HG03060 (cell line): Measurements from ENCODE around the gene RAB11B.
A peak's percentile ranks its signal among the peaks of the same experiment; 100 is the strongest.
"Not testable (repeated sequence)": the region's sequence is repeated elsewhere in the genome, so short reads cannot be mapped to it uniquely, and the experiment has no call there.

Experiments
- ATAC-seq: cut with Tn5 transposase; IDR thresholded peaks from one replicate; pipeline ENCODE4 v1.9.1; 2021; ENCODE audit warnings: low read depth, moderate number of reproducible peaks; ENCODE audit not compliant: unreplicated experiment

RAB11B gene

DNA sequence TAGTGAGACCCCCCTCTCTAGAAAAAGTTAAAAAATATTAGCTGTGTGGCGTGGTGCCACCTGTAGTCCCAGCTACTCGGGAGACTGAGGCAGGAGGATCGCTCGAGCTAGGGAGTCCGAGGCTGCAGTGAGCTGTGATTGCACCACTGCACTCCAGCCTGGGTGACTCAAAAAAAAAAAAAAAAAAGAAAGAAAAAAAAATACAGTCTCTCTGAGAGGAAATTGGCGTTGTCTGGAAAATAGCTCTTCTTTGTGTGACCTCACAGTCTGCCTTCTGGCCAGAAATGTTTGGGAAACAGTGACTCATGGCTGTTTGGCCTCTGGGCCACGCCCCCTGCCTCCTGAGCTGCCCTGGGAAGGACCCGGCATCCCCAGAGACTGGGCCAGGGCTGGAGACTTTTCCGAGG lies 33.7 kb downstream of the RAB11B start:
- ATAC-seq, result no peak

DNA sequence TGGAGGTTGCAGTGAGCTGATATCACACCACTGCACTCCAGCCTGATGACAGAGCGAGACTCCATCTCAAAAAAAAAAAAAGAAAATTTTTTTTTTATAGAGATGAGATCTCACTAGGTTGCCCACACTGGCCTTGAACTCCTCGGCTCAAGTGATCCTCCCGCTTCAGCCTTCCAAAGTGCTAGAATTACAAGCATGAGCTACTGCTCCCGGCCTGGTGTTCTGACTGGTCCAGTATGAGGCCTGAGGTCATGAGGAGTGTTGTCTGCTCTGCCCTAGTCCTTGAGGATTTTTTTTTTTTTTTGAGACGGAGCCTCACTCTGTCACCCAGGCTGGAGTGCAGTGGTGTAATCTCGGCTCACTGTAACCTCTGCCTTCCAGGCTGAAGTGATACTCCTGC lies 35.2 kb downstream of the RAB11B start:
- not testable (repeated sequence) for ATAC-seq

DNA sequence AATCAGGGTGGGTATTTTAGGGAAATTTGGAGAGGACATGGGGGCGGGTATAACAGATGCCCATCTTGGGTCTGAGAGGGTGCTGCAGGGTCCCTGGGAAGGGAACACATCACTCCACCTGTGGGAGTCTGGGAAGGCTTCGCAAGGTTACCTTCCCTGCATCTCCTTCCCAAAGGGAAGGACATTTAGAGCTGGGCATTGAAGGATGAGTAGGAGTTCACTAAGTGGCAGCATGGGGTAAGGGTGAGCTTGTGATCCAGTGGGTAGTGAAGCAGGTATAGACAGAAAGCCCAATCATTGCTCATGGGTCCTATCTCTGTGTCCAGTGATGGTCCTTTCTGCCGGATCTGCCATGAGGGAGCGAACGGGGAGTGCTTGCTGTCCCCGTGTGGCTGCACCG lies 36.1 kb downstream of the RAB11B start:
- ATAC-seq, result no peak

DNA sequence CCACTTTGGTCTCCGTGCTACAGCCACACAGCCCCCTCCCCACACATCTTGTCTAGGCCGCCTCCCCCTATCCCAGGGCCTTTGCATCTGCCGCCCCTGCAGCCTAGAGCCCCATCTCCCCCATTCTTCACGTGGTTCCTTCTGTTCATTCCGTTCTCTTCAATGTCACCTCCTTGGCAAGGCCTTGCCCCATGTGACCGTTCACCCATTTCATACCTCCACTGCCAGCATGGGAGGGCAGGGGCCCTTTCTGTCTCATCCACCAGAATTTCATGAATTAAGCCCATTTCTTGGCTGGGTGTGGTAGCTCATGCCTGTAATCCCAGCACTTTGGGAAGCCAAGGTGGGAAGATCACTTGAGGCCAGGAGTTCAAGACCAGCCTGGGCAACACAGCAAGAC lies 38.9 kb downstream of the RAB11B start:
- ATAC-seq, result no peak

DNA sequence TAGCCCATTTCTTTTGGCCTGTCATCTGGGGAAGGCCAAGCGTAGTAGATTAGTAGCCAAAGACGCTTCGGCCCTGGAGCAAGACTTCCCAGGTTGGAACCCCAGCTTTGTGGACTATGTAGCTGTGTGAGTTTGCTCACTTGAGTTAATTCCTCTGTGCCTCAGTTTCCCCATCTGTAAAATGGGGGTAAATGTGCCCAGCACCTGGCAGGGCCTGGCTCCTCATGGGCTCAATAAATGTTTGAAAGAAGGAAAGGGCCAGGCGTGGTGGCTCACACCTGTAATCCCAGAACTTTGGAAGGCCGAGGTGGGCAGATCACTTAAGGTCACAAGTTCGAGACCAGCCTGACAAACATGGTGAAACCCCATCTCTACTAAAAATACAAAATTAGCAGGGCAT lies 39.7 kb downstream of the RAB11B start:
- no peak for ATAC-seq

DNA sequence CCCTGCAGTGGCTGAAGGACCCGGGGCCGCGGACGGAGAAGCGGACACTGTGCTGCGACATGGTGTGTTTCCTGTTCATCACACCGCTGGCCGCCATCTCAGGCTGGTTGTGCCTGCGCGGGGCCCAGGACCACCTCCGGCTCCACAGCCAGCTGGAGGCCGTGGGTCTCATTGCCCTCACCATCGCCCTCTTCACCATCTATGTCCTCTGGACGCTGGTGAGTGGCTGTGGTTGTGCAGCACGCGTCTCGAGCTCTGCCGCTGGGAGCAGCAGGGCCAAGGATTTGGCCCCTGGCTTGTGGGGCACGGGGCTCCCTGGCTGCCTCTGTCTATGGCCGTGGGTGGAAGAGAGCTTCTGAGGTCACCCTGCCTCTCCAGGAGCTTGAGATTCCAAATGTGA lies 40.5 kb downstream of the RAB11B start:
- no peak for ATAC-seq

DNA sequence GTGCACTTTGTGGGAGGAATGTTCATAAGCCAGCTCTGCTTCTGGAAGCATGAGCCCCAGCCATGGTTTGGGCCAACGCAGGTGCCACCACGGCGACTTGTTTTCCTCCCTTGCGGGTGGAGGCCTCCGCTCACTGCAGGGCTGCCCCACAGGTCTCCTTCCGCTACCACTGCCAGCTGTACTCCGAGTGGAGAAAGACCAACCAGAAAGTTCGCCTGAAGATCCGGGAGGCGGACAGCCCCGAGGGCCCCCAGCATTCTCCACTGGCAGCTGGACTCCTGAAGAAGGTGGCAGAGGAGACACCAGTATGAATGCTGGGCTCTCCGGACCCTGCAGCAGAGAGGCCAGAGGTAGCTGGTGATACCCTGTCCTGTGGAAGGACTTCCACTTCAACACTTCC lies 48.1 kb downstream of the RAB11B start:
- ATAC-seq, result no peak

DNA sequence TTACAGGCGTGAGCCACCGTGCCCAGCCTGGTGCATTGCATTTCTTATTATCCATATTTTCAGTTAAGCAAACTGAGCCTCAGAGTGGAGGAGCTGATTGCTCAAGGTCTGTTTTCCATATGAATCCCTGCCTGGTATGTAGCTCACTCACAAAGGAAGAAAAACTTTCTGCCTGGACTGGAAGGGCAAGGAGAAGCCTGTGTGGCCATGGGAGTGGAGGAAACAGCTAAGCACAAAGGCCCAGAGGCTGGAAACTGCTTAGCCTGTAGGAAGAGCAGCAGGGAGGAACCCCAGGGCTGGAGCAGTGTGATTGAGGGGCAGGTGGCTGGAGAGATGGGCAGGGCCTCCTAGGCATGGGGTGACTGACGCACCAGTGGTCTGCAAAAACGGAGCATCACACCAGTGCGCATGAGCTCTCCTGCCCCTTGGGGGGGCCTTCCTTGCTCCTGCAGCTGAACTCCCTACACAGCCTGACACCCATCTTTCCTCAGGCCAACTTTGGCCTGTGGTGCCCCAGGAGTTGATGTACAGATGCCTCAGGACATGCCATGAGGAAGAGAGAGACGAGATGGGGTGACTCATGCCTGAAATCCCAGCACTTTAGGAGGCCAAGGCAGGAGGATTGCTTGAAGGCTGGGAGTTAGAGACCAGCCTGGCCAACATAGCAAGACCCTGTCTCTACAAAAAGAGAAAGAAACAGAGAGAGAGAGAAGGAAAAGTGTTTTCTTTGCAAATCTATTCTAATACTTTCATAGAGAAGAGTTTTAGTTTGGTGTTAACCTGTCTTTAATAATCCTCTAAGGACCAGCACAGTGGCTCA lies 51.8 kb downstream of the RAB11B start:
- ATAC-seq, result no peak

DNA sequence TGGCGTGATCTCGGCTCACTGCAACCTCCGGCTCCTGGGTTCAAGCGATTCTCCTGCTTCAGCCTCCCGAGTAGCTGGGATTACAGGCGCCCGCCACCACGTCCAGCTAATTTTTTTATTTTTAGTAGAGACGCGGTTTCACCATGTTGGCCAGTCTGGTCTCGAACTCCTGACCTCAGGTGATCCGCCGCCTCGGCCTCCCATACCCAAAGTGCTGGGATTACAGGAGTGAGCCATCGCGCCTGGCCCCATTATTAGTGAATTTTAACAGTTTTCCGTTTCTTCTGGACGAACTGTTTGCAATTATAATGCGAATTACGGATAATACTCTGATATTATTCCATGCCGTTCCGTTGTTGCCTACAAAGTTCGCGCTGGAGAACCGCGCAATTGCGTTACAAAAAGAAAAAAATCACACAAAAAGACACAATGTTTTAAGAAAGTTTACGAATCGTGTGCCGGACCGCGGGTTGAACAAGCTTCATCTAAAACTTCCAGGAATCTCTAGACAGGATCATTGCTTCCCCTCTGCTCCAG lies 54.0 kb downstream of the RAB11B start:
- ATAC-seq, result not testable (repeated sequence)

DNA sequence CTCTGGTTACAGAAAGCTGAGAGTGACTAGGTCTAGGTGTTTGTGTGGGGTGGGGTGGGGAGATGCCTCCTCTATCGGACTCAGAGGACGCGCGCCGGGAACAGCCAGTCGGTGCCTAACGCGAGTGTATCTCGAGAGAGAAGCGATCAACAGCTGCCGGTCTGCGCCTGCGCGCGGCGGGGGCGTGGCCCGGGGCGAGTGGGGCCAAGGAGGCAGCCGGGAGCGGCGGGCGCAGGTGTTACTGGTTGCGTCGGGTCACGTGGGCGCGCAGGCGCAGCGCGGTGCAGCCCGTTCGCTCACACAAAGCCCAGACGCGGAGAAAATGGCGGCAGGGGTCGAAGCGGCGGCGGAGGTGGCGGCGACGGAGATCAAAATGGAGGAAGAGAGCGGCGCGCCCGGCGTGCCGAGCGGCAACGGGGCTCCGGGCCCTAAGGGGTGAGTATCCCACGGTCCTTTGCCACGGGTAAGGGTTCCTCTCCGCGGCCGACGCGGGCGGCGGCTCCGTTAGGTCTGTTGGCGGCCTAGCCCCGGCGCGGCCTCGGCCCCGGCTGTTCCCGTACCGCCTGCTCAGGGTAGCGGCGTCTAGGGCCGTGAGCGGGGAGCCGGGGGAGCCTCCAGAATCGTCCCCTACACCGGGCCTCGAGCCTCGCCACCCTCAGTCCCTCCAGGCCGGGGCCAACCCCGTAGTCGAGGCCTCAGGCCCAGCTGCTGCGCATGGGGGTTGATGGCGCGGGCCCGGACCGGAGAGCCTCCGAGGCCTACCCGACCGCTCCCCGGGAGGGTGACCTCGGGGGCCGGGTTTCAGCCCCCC lies 54.7 kb downstream of the RAB11B start, which contains the start of gene HNRNPM:
Gene HNRNPM (plus strand): TSS at position 299 of the 811 bp plus-strand sequence. CDS start 24 bp downstream, at position 323.
- peak; percentile 60 for ATAC-seq

DNA sequence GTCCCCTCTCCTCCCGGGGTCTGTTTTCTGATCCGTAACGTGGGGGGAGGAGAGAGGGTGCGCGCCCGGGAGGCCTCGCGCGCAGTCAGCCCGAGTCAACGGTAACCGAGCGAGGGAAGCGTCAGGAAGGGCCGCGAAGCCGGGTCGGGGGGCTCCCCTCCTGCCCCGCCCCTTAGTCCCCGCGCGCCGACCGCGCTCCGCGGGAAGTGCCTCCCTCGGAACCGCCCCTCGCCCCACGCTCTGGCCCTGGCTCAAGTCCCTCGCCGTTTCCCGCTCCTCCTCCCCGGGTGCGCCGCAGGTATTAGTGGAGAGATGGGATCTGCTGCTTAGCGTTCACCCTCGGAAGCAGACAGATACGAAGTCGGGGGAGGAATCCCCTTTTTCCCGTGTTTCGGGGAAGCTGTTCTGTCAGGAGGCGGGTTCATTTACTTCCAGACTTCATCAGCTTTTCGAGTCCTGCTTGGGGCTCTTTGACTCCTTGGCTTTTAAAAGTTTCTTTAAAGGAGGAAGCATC lies 55.4 kb downstream of the RAB11B start:
- peak; percentile 7 for ATAC-seq

DNA sequence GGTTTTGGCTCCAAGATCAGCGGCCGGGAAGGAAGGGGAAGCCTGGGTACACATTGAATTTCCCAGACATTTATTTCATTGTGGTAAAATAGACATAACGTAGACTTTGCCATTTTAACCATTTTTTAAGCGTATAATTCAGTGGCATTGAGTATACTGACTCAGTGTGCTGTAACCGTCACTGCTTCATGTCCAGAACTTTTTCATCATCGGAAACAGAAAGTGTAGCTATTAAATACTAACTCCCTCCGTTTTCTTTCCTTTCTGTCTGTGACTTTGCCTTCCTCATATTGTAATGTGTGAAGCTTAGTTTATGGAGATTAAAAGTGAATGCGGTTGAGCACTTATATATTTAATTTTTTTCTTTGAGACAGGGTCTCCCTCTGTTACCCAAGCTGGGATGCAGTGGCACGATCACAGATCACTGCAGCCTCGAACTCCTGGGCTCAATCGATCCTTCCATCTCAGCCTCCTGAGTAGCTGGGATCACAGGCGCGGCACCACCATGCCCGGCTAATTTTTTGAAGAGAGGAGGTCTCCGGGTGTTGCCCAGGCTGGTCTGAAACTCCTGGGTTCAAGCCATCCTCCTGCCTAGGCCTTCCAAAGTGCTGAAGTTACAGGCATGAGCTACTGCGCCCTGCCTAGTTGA lies 56.0 kb downstream of the RAB11B start:
- ATAC-seq, result no peak

DNA sequence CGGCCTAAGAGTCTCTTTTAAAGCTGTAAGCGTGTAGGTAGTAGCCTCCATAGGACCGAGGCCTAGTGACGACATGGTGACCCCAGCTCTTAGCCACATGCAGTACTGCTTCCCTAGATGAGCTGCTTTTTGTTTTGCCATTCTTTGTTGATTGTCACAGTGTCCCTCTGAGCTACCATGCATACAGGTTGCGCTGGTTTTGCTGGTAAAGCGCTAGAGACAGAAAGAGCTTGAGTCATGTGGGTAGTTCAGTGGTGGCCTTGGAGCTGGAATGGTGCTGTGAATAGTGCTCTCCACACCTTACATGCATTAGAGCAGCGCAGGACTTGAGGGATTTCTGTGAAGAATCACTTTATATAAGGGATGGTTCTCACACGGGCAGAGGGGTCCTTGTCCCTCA lies 59.7 kb downstream of the RAB11B start:
- ATAC-seq, result no peak

DNA sequence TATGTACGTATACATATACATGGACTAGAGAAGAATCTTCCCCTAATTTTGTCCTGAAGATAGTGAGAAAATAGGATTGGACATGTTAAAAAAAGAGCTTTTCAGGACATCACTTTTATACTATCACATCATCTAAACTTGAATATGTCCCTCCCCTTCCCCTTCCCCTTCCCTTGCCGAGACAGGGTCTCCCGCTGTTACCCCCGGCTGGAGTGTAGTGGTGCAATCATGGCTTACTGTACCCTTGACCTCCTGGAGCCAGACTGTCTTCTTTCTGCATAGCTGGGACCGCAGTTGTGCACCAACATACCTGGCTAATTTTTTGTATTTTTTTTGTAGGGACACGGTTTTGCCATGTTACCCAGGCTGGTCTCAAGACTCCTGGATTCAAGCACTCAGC lies 61.2 kb downstream of the RAB11B start:
- no peak for ATAC-seq

DNA sequence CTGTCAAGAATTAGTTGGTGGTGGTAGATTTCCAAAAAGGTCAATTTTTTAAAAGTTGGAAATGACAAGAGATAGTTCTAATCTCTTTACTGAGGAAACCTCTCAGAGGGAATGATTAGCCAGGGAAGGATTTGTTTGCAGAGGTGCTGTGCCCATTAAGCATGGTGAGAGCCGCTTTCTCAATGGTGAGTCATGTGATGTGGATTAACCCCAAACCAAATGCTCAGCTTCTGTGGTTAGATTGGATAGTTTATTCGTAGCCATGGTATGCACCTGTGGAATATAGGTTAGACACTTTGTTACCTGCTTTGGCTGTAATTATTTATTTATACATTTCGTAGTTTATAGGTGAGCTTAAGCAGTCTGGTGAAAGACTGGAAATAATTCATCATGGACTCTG lies 61.7 kb downstream of the RAB11B start:
- no peak for ATAC-seq

DNA sequence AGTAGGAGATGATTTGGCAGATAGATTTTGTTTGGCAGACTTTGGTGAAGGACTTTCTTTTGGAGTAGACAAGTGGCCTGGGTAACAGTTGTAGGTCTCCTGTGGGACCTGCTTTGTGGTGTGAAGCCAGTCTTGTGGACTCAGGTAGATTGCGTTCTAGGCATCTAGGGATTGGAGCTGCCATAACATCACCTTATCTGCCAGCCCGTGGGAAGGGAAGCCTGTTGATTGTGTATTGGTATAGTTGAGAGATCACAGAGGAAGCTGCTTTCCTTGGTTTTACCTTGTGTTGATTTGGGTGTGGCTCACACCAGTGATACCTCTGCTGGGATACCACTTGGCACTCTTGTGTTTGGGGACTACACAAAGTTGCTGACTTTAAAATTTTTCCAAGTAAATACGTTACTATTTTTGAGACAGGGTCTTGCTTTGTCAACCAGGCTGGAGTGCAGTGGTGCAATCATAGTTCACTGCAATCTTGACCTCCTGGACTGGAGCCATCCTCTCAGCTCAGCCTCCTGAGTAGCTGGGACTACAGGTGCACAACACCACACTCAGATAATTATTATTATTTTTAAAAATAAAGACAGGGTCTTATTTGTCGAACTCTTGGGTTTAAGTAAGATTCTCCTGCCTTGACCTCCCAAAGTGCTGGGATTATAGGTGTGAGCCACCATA lies 62.4 kb downstream of the RAB11B start:
- no peak for ATAC-seq

DNA sequence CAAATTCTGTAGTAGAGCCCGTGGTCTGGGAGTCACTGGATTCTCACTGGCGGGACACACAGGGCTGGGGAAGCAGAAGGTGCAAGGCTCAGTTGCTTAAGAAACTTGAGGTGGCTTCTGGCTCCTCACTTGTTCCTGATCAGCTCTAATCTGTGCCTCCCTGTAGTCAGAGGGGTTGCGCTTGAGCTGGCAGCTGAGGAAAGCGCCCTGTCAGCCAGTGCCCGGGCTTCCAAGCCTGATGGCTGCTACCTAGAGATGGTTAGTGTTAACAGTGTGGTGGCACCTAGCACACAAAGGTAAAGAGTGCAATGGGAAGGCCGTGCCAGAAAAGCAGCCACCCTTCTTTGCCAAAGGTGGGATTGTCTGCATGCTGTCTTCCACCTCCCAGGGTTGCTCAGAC lies 63.5 kb downstream of the RAB11B start:
- no peak for ATAC-seq
